HG02852 (cell line): ENCODE data around the gene NEURL4.
"Not testable (repeated sequence)": the region's sequence is repeated elsewhere in the genome, so short reads cannot be mapped to it uniquely, and the experiment has no call there.

Source experiments
- ATAC-seq: cut with Tn5 transposase; IDR thresholded peaks from one replicate; pipeline ENCODE4 v1.9.1; 2021; ENCODE audit warnings: mild to moderate bottlenecking, moderate library complexity; ENCODE audit not compliant: unreplicated experiment

NEURL4 gene

DNA sequence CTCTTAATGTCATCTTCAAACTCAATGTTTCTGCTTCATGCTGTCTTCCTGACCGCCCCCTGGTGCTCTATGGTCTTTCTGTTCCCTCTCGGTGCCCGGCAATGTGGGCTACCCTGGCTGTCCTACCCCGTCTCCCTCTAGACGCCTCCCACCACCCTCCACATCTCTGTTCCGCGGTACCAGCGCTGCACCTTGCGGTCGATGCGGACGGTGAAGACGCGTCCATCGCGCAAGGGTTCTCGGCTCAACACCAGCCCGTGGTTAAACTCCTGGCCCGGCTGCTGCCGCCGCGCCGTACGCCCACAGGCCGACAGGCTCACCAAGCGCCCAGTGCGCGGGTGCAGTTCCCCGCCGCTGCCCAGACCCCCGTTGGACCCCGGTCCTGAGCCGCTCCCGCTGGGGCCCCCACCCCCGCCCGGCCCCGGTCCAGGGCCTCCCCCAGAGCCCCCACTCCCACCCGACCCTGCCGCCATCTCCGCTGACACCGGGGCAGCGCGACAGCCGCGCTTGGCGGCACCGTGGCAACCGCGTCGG, at the start of gene NEURL4:
Gene NEURL4, minus strand, starts transcription at position 496 of the 534 bp plus-strand sequence. Its CDS starts 23 bp downstream, at position 473.
- peak; percentile 15 for ATAC-seq

DNA sequence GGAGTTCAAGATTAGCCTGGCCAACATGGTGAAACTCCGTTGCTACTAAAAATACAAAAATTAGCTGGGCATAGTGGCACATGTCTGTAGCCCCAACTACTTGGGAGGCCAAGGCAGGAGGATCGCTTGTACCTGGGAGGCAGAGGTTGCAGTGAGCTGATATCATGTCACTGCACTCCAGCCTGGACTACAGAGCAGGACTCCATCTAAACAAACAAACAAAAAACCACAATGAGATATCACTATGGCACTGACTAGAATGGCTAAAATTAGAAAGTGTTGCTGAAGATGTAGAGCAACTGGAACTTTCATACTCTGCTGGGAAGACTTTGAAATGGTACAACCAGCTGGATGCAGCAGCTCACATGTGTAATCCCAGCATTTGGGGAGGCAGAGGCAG, 45.2 kb upstream of the NEURL4 start:
- no peak for ATAC-seq

DNA sequence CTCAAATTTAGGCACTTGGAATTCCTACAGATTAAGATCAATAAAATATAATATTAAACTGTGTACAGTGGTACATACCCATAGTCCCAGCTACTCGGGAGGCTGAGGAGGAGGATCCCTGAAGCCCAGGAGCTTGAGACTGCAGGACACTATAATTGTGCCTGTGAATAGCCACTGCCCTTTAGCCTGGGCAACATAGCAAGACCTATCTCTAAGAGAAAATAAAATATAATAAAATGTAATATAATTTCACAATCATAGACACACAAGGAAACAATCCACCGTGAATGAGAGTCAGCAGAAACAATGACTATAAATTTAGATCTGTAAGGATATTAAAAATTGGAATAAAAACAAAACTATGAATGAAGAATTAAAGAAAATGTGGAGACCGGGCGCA, 41.7 kb upstream of the NEURL4 start:
- no peak for ATAC-seq

DNA sequence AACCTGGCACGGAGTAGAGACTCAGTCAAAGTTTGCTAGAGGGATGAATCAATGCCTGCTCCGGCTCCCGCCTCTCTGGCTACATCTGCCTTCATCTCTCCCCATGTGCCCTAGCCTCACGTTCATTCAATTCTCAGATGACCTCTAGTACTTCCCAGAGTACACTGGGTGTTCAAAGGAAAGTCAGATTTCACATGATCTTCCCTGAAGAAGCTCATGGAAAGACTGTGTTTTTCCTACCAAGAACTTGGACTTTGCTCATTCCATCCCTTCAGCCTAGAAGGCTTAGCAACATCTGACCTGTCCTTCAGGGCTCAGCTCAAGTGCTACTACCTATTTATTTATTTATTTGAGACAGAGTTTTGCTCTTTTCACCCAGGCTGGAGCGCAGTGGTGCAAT, 40.7 kb upstream of the NEURL4 start:
- no peak for ATAC-seq

DNA sequence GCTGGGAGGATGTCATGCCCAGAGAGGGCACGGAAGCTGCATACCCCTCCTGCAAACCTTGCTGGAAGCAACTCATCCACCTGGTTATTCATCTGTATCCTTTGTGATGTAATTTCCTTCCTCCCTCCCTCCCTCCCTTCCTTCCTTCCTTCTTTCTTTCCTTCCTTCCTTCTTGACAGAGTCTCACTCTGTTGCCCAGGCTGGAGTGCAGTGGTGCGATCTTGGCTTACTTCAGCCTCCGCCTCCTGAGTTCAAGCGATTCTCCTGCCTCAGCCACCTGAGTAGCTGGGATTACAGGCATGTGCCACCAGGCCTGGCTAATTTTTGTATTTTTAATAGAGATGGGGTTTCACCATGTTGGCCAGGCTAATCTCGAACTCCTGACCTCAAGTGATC, 39.5 kb upstream of the NEURL4 start:
- not testable (repeated sequence) for ATAC-seq

DNA sequence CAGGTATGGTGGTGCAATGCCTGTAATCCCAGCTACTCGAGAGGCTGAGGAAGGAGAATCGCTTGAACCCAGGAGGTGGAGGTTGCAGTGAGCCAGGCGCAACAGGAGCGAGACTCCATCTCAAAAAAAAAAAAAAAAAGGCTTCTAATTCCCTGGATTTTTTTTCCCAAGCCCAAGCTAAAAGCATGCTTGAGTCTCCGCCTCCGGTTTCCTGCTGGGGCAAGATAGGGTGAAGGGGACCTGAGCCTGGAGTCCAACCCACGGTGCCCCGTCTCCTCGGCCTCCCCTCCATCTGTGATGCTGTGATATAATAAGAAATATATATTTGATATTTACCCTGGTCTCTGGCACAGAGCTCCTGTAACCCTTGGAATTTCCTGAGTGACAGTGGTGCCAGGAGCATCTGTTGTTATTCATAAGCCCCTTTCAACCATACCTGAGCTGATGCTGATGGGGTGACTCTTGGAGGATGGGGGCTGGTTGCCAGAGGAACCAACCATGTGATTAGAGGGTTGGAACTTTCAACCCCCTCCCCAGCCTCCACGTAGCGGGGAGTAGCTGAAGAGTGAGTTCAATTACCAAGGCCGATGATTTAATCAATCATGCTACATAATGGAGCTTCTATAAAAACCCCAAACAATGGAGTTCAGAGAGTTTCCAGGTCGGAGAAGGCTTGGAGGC, 38.9 kb upstream of the NEURL4 start:
- ATAC-seq: no peak

DNA sequence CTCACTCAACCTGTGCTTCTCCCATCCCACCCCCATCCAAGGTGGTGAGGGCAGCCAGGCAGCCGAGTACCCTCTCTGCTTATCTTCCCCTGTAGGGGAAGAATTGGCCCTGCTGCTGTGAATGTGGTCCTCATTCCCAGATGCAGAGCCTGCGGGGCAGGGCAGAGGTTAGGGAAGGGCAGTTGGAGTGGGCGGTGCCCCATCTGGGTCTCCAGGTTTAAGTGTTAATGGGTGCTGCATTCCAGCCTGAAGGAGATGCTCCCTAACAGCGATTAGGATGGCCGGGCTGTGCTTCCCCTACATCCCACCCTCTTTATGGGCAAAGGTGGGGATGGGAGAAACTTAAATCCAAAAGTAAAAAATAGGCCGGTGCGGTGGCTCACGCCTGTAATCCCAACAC, 37.9 kb upstream of the NEURL4 start:
- ATAC-seq: no peak

DNA sequence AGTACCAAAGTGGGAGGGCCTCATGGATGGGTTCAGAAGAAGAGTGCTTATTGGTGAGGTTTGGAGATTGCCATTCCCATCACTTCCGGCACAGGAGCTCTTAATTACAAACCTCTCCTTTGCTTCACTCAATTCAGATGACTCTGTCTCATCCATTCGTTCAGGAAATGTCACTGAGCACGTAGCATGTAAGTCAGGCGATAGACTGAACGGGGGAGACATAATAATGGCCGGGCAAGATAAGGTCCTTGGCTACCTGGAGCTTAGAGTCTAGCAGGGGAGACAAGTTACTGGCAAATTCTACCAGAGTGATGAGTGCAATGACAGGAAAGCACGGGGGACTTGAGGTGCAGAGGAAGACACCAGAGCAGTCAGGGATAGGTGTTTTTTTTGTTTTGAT, 36.8 kb upstream of the NEURL4 start:
- not testable (repeated sequence) for ATAC-seq

DNA sequence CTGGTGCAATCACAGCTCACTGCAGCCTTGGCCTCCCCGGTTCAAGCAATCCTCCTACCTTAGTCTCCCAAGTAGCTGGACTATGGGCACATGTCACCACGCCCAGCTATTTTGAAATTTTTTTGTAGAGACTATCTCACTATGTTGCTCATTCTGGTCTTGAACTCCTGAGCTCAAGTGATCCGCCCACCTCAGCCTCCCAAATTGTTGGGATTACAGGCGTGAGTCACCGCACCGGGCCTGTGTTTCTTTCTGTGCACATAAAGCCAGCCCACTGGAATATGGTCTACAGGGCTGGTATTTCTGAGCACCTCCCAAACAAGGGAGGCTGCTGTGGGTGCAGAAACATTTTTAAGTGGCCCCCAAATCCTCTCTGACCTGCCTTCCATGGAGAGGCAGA, 34.2 kb upstream of the NEURL4 start:
- ATAC-seq: no peak

DNA sequence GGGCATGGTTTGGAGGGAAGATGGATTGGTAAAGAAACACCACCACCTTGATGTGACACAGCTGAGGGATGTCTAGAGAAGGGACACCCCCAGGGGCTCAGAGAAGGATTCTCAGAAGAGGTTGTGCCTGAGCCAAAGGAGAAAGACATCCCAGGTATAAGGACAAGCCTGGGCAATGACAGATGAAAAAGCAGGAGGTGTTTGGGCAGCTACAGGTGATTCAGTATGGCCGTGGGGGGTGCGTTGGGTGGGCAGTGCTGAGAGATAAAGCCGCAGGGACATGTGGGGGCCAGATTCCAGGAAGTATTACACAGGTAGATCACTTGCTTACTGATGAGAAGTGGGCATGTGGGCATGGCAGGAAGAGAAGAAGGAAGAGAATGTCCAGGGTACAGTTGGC, 32.8 kb upstream of the NEURL4 start:
- no peak for ATAC-seq

DNA sequence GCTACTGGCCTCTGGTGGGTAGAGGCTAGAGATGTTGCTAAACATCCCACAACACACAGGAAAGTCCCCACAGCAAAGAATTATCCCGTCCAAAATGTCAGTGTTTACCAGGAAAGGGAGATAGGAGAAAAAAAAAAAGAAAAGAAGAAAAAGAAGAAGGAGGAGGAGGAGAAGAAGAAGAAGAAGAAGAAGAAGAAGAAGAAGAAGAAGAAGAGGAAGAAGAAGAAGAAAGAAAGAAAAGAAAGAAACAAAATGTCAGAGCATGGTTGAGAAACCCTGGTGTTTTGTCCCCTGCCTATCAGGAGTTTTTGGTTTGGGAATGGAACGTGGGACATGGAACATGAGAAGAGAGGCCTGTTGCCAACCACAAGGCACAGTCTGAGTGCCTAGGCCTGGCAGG, 28.2 kb upstream of the NEURL4 start:
- no peak for ATAC-seq

DNA sequence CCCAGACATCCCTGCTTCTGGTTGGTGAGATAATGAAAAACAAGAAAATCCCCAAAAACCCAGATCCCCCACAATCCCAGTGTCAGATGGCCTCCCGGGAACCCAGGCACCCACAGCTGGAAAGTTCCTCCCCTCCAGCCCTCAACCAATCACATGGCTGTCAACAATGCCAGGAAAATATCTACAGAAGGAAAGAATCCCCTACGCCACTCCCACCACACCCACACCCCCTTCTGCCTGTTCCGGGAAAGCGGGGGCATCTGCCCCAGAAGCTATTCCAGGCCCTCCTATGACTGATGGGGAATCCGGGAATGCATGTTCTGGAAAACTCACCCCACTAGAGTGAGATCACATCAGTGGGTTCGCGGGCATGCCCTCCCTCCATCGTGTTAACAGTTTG, 27.6 kb upstream of the NEURL4 start:
- ATAC-seq: no peak

DNA sequence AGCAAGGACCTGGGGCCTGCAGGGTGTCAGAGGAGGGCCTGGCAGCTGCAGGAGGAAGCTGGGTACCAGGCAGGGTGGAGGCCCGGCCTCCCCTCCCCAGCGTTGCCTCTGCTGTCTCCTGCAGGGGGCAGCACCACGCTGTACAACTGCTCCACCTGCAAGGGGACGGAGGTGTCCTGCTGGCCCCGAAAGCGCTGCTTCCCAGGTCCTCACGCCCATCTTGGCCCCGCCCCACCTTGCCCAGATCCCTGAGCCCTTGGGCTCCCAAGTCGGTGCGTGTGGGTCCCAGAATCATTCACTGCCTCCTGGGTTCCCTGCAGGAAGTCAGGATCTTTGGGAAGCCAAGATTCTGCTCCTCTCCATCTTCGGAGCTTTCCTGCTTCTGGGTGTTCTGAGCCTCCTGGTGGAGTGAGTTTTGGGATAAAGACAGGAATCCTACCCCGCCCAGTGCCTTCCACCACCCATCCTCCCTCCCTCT, 27.0 kb upstream of the NEURL4 start:
- ATAC-seq: no peak

DNA sequence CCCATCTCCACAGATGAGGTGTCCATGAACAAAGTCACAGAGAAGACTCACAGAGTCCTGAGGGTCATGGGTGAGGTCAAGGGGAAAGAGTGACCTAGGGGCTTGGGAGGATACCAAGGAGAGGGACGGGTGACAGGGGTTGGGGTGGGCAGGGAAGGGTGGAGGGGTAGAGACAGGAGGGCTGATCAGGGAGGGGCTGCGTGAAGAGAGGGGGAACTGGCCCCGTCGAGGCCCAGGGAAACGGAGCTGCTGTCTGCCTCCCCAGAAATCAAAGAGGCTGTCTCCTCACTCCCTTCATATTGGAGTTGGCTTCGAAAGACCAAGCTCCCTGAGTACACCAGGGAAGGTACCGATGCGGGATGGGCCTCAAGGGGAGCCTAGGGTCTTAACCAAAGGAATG, 26.4 kb upstream of the NEURL4 start:
- no peak for ATAC-seq

DNA sequence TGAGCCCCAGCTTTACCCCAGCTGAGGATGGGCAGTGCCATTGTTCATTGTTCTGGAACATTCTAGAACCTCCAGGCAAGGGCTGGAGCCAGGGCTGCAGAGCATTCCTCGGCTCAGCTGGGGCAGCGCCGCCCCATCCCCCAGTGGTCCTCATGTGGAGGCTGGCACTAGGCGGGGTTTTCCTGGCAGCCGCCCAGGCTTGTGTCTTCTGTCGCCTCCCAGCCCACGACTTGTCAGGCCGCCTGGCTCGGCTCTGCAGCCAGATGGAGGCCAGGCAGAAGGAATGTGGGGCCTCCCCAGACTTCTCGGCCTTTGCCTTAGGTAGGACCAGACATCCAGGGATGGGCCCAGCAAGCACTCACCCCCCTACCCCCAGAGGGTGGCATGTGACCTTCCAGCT, 25.9 kb upstream of the NEURL4 start, which contains the start of gene TMEM95:
Gene TMEM95, plus strand, starts transcription at position 104 of the 400 bp plus-strand sequence. Its CDS starts 49 bp downstream, at position 153.
- ATAC-seq: no peak

DNA sequence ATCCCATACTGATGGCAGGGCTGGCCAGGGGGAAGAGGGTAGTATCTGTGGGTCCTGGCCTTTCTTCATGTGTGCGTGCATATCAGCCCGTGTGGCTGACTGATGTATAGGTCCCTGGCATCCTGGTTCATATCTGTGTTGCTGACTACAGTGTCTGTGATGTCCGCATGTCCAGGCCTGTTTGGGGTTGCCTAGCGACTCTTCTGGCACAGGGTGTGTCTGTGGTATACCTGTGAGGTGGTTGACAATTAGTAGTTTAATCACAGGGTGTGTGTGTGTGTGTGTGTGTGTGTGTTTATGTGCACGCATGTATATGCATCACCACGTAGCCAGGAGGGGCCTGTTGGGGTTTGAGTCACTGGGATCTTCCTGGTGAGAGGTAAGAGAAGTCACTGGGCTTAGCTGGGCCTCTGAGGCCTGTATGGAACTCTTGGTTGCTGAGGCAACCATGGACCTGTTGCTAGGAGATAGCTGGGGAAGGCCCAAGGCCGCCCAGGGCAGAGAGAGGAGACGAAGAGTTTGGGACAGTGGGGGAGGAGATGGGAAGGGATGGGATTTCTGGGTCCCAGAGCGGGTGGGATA, 25.2 kb upstream of the NEURL4 start:
- no peak for ATAC-seq

DNA sequence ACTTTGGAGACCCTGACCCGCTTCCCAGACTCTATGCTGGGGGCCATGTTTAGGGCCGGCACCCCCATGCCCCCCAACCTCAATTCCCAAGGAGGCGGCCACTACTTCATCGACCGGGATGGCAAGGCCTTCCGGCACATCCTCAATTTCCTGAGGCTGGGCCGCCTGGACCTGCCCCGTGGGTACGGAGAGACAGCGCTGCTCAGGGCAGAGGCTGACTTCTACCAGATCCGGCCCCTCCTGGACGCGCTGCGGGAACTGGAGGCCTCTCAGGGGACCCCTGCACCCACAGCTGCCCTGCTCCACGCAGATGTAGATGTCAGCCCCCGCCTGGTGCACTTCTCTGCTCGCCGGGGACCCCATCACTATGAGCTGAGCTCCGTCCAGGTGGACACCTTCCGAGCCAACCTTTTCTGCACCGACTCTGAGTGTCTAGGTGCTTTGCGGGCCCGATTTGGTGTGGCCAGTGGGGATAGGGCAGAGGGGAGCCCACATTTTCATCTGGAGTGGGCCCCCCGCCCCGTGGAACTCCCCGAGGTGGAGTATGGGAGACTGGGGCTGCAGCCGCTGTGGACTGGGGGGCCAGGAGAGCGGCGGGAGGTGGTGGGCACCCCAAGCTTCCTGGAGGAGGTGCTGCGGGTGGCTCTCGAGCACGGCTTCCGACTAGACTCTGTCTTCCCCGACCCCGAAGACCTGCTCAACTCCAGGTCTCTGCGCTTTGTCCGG, 23.9 kb upstream of the NEURL4 start:
- ATAC-seq: no peak

DNA sequence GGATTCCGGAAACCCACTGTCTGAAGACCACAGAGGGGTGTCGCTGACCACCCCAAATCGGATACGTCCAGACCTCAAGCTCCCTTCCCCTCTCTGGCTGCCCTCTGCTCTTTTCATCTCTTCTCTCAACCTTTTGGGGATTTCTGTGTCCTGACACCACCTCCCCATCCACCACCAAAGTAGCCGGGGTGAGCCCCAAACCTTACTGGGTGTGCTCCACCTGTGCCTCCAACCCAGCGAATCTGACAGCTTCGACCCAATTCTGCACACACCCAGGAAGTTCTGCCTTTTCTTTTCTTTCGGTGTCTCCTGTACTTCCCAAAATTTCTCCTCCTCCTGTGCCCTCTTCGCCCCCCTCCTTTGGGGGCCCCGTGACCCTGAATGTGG, 23.4 kb upstream of the NEURL4 start:
- ATAC-seq: no peak

DNA sequence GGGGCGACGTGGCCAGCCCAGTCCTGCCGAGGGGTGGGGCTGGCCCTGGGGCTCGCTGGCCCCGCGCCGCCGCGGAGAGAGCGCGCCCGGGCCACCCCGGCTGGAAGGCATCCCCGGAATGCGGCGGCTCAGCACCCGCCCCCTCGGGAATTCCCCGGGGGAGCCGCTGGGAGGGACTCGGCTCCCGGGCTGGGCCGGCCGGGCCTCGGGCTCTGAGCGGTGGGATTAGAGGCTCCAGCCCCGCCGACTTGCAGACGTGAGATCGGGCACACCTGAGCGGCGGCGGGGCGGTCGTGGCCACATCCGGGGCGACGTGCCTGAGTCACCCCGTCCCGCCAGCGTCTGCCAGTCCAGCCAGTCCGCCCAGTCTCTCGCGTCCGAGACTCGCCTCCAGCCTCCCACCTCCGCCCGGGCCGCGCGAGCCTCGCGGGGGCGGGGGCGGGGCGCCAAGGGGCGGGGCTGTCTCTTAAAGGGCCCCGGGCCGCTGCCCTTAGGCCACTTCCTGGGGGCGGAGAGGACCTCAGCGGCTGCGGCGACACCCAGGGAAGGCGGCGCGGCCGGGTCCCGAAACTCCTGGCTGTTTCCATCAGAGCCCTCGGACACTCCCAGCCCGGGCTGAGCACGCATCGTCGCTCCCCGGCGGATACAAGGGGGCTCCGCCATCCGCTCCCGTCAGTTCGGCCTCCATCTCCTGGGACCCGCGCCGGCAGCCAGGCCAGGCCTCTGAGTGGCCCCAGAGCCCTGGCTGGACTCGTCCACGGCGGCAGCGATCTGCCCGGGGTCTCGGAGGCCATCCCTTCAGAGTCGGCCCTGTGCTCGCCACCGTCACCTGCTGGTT, 22.7 kb upstream of the NEURL4 start, which contains the start of gene KCTD11:
Gene KCTD11, plus strand, starts transcription at position 498 of the 838 bp plus-strand sequence.
- ATAC-seq: peak; percentile 66

DNA sequence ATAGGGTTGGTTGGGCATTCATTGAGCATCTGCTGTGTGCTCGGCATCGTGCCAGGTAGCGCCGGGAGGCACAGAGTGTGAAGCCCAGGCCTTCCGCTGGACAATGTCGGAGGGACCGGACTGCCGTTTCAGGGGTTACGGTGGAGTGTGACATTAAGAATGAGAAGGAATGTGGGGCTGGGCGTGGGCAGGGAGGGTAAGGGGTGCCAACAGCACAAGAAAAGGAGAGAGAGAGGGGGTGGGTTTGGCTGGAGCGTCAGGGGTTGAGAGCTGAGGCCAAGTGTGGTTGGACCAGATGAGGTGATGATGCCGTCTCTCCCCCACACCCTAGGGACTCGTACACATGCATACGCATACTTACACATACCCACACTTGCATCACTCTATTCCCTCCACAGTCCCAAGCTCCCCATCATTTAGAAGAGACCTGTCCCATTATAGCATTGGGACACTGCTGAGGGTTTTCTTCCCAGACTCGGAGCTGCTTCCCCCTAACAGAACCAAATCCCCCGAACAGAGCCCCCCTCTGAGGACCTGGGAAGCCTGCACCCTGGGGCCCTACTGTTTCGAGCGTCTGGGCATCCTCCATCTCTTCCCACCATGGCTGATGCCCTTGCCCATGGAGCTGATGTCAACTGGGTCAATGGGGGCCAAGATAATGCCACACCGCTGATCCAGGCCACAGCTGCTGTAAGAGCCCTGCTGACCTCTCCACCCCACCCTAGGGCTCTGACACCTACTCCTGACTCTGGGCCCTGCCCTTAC, 19.5 kb upstream of the NEURL4 start:
- no peak for ATAC-seq
